ENCODE results near the gene MTF1. TPM values are rescaled to one million over a fixed set of nuclear protein-coding genes. Genes with fewer than 3 reads are reported as not detected.

MTF1 gene
- total and polyA plus RNA-seq, 3 experiments from 2014 or later: 21.3 to 39.1 (median 38.0) TPM

DNA sequence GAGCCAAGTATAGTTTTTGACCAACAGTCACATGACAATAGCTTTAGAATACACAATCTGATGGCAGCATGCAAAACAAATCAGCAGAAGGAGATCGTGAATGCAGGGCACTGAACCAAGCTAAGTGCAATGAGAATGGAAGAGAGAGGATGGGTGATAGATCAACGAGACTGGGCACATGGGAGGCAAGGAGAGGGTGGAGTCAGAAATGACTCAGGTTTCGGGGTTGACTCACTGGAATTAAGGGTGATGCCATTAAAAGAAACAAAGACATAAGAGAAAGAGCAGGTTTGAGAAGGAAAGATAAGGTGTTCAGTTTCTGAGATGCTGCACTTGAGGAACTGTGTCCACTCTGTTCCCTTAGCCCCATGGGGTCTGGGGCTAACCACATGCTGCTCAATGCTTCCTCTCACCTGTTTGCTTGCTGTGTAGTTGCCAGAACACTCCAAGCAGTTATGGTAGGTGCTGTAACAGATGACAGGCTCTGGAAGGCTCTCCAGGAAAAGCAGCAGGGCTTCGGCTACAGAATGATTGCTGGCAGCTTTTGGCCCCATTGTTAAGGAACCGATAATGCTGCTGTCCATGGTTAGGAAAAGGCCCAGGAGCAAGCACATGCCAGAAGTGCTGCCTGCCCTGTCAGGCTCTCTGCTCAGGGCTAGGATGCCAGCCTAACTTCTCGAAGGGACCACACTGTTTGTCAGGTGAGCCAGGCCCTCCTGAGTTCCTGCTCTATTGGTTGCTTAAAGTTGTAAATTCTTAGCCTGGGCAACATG is 6.1 kb upstream of the MTF1 start:
- no peak overlapping the region for H3K27ac ChIP-seq (ENCODE audit: low read depth, low read length)
- H3K9me3 Mint-ChIP-seq: no peaks in the 10 kb centered on the region
- H3K4me1 Mint-ChIP-seq: no peaks in the 10 kb centered on the region
- H3K27me3 ChIP-seq (ENCODE audit: insufficient read depth, low read length, poor library complexity, severe bottlenecking): no peaks in the 10 kb centered on the region
- H3K9me3 ChIP-seq (ENCODE audit: low read length): no peaks in the 10 kb centered on the region
- H3K4me1 ChIP-seq (ENCODE audit: insufficient read depth, low read length): no peaks in the 10 kb centered on the region
- ChIA-PET CTCF (interaction anchor here (1.0 kb wide), 1 partner anchor 125 kb away, joined by 3 read pairs; no protein-coding TSS in a partner anchor), POLR2A (no interaction called here)
- no peak overlapping the region for H3K4me3 ChIP-seq (ENCODE audit: low read length)
- DNase-seq: no peak
- H3K4me3 Mint-ChIP-seq: no peak overlapping the region
- H3K27ac Mint-ChIP-seq: no peak overlapping the region
- no peaks in the 10 kb centered on the region for H3K27me3 Mint-ChIP-seq
- peaks cover 5% of the 10 kb centered on the region for H3K36me3 ChIP-seq (ENCODE audit: insufficient read depth, low read length)
- peaks cover 5 to 65% (median 20%) of the 10 kb centered on the region in 3 donors for H3K36me3 Mint-ChIP-seq

DNA sequence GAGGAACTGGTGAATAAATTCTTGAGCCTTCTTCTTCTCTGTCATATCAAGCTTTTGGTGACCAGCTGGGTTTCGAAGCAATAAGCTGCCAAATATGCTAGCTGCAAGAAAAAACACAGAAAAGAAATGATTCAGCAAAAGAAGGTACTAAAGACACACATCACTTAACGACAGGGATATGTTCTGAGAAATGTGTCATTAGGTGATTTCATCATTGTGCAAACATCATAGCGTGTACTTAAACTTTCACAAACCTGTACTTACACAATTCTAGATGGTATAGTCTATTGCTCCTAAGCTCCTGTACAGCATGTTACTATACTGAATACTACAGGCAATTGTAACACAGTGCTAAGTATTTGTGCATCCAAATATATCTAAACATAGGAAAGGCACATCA is 2.9 kb upstream of the MTF1 start:
- H3K9me3 Mint-ChIP-seq: no peaks in the 10 kb centered on the region
- Histone ChIP-seq H3K27me3 (ENCODE audit: insufficient read depth, low read length, poor library complexity, severe bottlenecking) (no peaks in the 10 kb centered on the region), H3K36me3 (ENCODE audit: insufficient read depth, low read length) (peaks cover 2% of the 10 kb centered on the region), H3K4me3 (ENCODE audit: low read length) (no peak overlapping the region), H3K9me3 (ENCODE audit: low read length) (no peaks in the 10 kb centered on the region), H3K27ac (ENCODE audit: low read depth, low read length) (no peak overlapping the region), H3K4me1 (ENCODE audit: insufficient read depth, low read length) (peaks cover 17% of the 10 kb centered on the region)
- H3K27ac Mint-ChIP-seq: peak overlapping the region in 2 of 8 donors; percentile 72 to 79
- peaks cover 5 to 55% (median 16%) of the 10 kb centered on the region in 3 donors for H3K36me3 Mint-ChIP-seq
- no peak for DNase-seq
- peak overlapping the region in 1 of 7 donors; percentile 71 for H3K4me3 Mint-ChIP-seq
- H3K4me1 Mint-ChIP-seq: peaks cover 18 to 23% (median 20%) of the 10 kb centered on the region in 3 donors
- CTCF ChIA-PET: interaction anchor here (1.0 to 1.8 kb wide), 3 partner anchors 9 to 132 kb away, joined by 3 to 5 read pairs (median 4); no protein-coding TSS in a partner anchor
- no peaks in the 10 kb centered on the region for H3K27me3 Mint-ChIP-seq
- POLR2A ChIA-PET: interaction anchor here (0.9 kb wide), 1 partner anchor 171 kb away, joined by 3 read pairs; no protein-coding TSS in a partner anchor

- H3K27ac ChIP-seq (ENCODE audit: low read depth, low read length): no peak overlapping the region
- no peak for DNase-seq
- H3K36me3 ChIP-seq (ENCODE audit: insufficient read depth, low read length): peaks cover 9% of the 10 kb centered on the region
- peaks cover 5 to 53% (median 18%) of the 10 kb centered on the region in 3 donors for H3K36me3 Mint-ChIP-seq
- no peaks in the 10 kb centered on the region for H3K27me3 ChIP-seq (ENCODE audit: insufficient read depth, low read length, poor library complexity, severe bottlenecking)
- H3K27ac Mint-ChIP-seq: peak overlapping the region in 1 of 8 donors; percentile 48
- H3K4me3 ChIP-seq (ENCODE audit: low read length): no peak overlapping the region
- H3K4me1 ChIP-seq (ENCODE audit: insufficient read depth, low read length): peaks cover 17% of the 10 kb centered on the region
- ChIA-PET POLR2A (no interaction called here), CTCF (interaction anchor here (1.3 to 2.9 kb wide), 4 partner anchors 10 to 67 kb away, joined by 3 to 20 read pairs (median 4); no protein-coding TSS in a partner anchor)
- no peaks in the 10 kb centered on the region for H3K27me3 Mint-ChIP-seq
- peak overlapping the region in 3 of 7 donors; percentile 19 to 48 (median 28) for H3K4me3 Mint-ChIP-seq
- no peaks in the 10 kb centered on the region for H3K9me3 ChIP-seq (ENCODE audit: low read length)
- no peaks in the 10 kb centered on the region for H3K9me3 Mint-ChIP-seq
- H3K4me1 Mint-ChIP-seq: peaks cover 24 to 32% (median 28%) of the 10 kb centered on the region in 3 donors
These were observed 1.8 kb upstream of the MTF1 start for GRCh38 chr1:37861151-37861550.

- no peaks in the 10 kb centered on the region for H3K27me3 ChIP-seq (ENCODE audit: insufficient read depth, low read length, poor library complexity, severe bottlenecking)
- peaks cover 9% of the 10 kb centered on the region for H3K36me3 ChIP-seq (ENCODE audit: insufficient read depth, low read length)
- ChIA-PET POLR2A (interaction anchor here (1.0 to 2.5 kb wide), 2 partner anchors 8 to 52 kb away, joined by 3 to 11 read pairs; partner anchors contain the start of genes C1orf122 and YRDC), CTCF (interaction anchor here (0.8 to 2.9 kb wide), 26 partner anchors 10 to 385 kb away, joined by 3 to 20 read pairs (median 4); partner anchors contain the start of genes C1orf122, MEAF6, SF3A3 and YRDC)
- Mint-ChIP-seq H3K9me3 (no peaks in the 10 kb centered on the region), H3K36me3 (peaks cover 5 to 47% (median 16%) of the 10 kb centered on the region in 3 donors), H3K27ac (peak overlapping the region; percentile 77 to 99 (median 97)), H3K27me3 (no peaks in the 10 kb centered on the region), H3K4me1 (peaks cover 24 to 34% (median 31%) of the 10 kb centered on the region in 3 donors), H3K4me3 (peak overlapping the region; percentile 89 to 99 (median 97))
- no peaks in the 10 kb centered on the region for H3K9me3 ChIP-seq (ENCODE audit: low read length)
- DNase-seq: no peak
- H3K4me3 ChIP-seq (ENCODE audit: low read length): peak overlapping the region; percentile 89
- peaks cover 18% of the 10 kb centered on the region for H3K4me1 ChIP-seq (ENCODE audit: insufficient read depth, low read length)
- H3K27ac ChIP-seq (ENCODE audit: low read depth, low read length): peak overlapping the region; percentile 94
These were observed 914 bp upstream of the MTF1 start for GRCh38 chr1:37860346-37860666.

DNA sequence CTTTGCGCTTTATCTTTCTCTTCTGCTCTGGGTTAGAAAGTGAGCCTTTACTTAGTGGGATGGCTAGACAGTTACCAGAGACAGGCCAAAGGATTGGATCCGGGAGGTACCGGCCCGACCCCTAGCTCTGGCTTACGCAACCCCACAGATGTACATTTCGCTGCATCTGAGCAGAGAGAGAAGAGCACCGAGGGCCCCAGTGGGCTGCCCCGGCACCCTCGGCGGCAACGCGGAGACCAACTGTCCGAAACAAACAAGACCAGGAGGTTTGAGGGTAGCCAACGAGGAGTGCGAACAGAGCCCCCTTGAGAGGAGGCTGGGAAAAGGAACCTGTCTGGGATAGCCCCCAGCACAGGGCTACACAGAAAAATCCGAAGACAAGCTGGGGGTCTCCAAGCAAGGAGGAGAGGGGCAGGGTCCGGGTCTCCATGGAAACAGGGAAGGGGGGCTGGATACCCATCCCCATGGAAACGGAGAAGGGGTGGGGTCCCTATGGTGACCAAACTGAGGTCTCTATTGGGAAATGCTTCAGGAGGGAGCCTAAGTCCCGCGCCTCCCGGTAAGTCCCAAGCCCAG is 373 bp downstream of the MTF1 start:
- Histone ChIP-seq H3K27ac (ENCODE audit: low read depth, low read length) (peak overlapping the region; percentile 94), H3K36me3 (ENCODE audit: insufficient read depth, low read length) (peaks cover 13% of the 10 kb centered on the region), H3K4me3 (ENCODE audit: low read length) (peak overlapping the region; percentile 89), H3K27me3 (ENCODE audit: insufficient read depth, low read length, poor library complexity, severe bottlenecking) (no peaks in the 10 kb centered on the region), H3K4me1 (ENCODE audit: insufficient read depth, low read length) (peaks cover 29% of the 10 kb centered on the region), H3K9me3 (ENCODE audit: low read length) (no peaks in the 10 kb centered on the region)
- H3K9me3 Mint-ChIP-seq: no peaks in the 10 kb centered on the region
- DNase-seq: no peak
- H3K27ac Mint-ChIP-seq: peak overlapping the region; percentile 77 to 99 (median 96)
- peak overlapping the region; percentile 89 to 99 (median 97) for H3K4me3 Mint-ChIP-seq
- H3K4me1 Mint-ChIP-seq: peaks cover 32 to 42% (median 39%) of the 10 kb centered on the region in 3 donors
- H3K36me3 Mint-ChIP-seq: peaks cover 0 to 46% (median 10%) of the 10 kb centered on the region in 3 donors
- ChIA-PET POLR2A (interaction anchor here (0.9 to 2.5 kb wide), 4 partner anchors 51 to 1165 kb away, joined by 3 to 11 read pairs (median 3); partner anchors contain the start of genes C1orf122, SNIP1 and YRDC), CTCF (interaction anchor here (0.9 to 2.9 kb wide), 22 partner anchors 8 to 384 kb away, joined by 3 to 20 read pairs (median 5); partner anchors contain the start of genes C1orf122, SF3A3, UTP11 and YRDC)
- H3K27me3 Mint-ChIP-seq: no peaks in the 10 kb centered on the region

- H3K4me1 ChIP-seq (ENCODE audit: insufficient read depth, low read length): peaks cover 52% of the 10 kb centered on the region
- POLR2A ChIA-PET: no interaction called here
These were observed 5.0 kb downstream of the MTF1 start for GRCh38 chr1:37854406-37854805.

DNA sequence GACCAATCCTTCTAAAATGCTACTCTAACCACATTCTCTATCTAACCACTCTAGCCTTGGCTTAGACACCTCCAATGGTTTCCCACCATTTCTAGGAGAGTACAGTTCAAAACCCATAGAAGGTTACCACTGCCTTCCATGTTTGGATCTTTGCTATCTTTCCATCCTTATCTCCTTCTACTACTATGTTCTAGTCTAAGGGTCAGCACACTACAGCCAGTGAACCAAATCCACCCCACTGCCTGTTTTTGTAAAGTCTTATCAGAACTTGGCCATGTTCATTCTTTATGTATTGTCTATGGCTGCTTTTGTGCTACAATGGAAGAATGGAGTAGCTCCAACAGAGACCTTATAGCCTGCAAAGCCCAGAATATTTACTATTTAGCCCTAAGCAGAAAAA is 6.2 kb downstream of the MTF1 start:
- ChIA-PET POLR2A (no interaction called here), CTCF (interaction anchor here (0.9 kb wide), 1 partner anchor 28 kb away, joined by 3 read pairs; no protein-coding TSS in a partner anchor)

More at GRCh38 chr1:37854406-37854805, 5.0 kb downstream of the MTF1 start:
- H3K36me3 Mint-ChIP-seq: peaks cover 0 to 42% (median 18%) of the 10 kb centered on the region in 3 donors
- no peaks in the 10 kb centered on the region for H3K9me3 Mint-ChIP-seq
- no peak for DNase-seq
- peak overlapping the region in 2 of 8 donors; percentile 34 to 70 for H3K27ac Mint-ChIP-seq
- peak overlapping the region in 1 of 7 donors; percentile 55 for H3K4me3 Mint-ChIP-seq
- H3K27me3 Mint-ChIP-seq: no peaks in the 10 kb centered on the region
- H3K27me3 ChIP-seq (ENCODE audit: insufficient read depth, low read length, poor library complexity, severe bottlenecking): no peaks in the 10 kb centered on the region
- H3K9me3 ChIP-seq (ENCODE audit: low read length): no peaks in the 10 kb centered on the region
- H3K36me3 ChIP-seq (ENCODE audit: insufficient read depth, low read length): peaks cover 13% of the 10 kb centered on the region
- H3K27ac ChIP-seq (ENCODE audit: low read depth, low read length): no peak overlapping the region
- CTCF ChIA-PET: no interaction called here
- peaks cover 36 to 53% (median 43%) of the 10 kb centered on the region in 3 donors for H3K4me1 Mint-ChIP-seq
- H3K4me3 ChIP-seq (ENCODE audit: low read length): no peak overlapping the region

More for the DNA sequence above, 6.2 kb downstream of the MTF1 start:
- H3K9me3 ChIP-seq (ENCODE audit: low read length): no peaks in the 10 kb centered on the region
- H3K4me1 ChIP-seq (ENCODE audit: insufficient read depth, low read length): peaks cover 43% of the 10 kb centered on the region
- Mint-ChIP-seq H3K4me1 (peaks cover 37 to 56% (median 43%) of the 10 kb centered on the region in 3 donors), H3K27ac (peak overlapping the region in 6 of 8 donors; percentile 1 to 80 (median 14)), H3K27me3 (no peaks in the 10 kb centered on the region), H3K36me3 (peaks cover 0 to 42% (median 19%) of the 10 kb centered on the region in 3 donors), H3K9me3 (no peaks in the 10 kb centered on the region), H3K4me3 (no peak overlapping the region)
- H3K36me3 ChIP-seq (ENCODE audit: insufficient read depth, low read length): peaks cover 13% of the 10 kb centered on the region
- H3K27me3 ChIP-seq (ENCODE audit: insufficient read depth, low read length, poor library complexity, severe bottlenecking): no peaks in the 10 kb centered on the region
- no peak overlapping the region for H3K27ac ChIP-seq (ENCODE audit: low read depth, low read length)
- no peak for DNase-seq
- H3K4me3 ChIP-seq (ENCODE audit: low read length): no peak overlapping the region

All from CD8-positive, alpha-beta memory T cell (primary cell).